HG03442 (cell line): ENCODE data around the gene VEPH1.

Experiments
- ATAC-seq: cut with Tn5 transposase; IDR thresholded peaks from one replicate; pipeline ENCODE4 v1.9.1; 2021; ENCODE audit warnings: mild to moderate bottlenecking, moderate library complexity; ENCODE audit not compliant: unreplicated experiment

The VEPH1 gene

GRCh38 chr3:157438194-157438730 is 65.0 kb downstream of the VEPH1 start:
- ATAC-seq: no peak

GRCh38 chr3:157436583-157437291 is 66.5 kb downstream of the VEPH1 start, which contains the start of gene PTX3:
TSS of gene PTX3 (plus strand) at chr3:157436850. CDS start at chr3:157436934, 84 bp downstream.
- no peak for ATAC-seq

GRCh38 chr3:157429708-157430107 is 73.5 kb downstream of the VEPH1 start:
- ATAC-seq: no peak

GRCh38 chr3:157428853-157429252 is 74.4 kb downstream of the VEPH1 start:
- no peak for ATAC-seq

- no peak for ATAC-seq
These were observed 75.3 kb downstream of the VEPH1 start for GRCh38 chr3:157427901-157428300.

GRCh38 chr3:157423337-157423736 is 79.9 kb downstream of the VEPH1 start:
- ATAC-seq: no peak

GRCh38 chr3:157420606-157421130 is 82.5 kb downstream of the VEPH1 start:
- ATAC-seq: no peak

GRCh38 chr3:157418104-157418503 is 85.1 kb downstream of the VEPH1 start:
- no peak for ATAC-seq

- no peak for ATAC-seq
These were observed 86.0 kb downstream of the VEPH1 start for GRCh38 chr3:157417247-157417646.

- no peak for ATAC-seq
These were observed 86.7 kb downstream of the VEPH1 start for GRCh38 chr3:157416347-157417087.

GRCh38 chr3:157414861-157415260 is 88.4 kb downstream of the VEPH1 start:
- ATAC-seq: no peak

GRCh38 chr3:157412323-157412855 is 90.8 kb downstream of the VEPH1 start:
- no peak for ATAC-seq

- ATAC-seq: no peak
These were observed 92.3 kb downstream of the VEPH1 start for GRCh38 chr3:157410945-157411344.

GRCh38 chr3:157409516-157409915 is 93.7 kb downstream of the VEPH1 start:
- no peak for ATAC-seq

- ATAC-seq: no peak
These were observed 94.6 kb downstream of the VEPH1 start for GRCh38 chr3:157408499-157409149.

GRCh38 chr3:157407769-157408168 is 95.4 kb downstream of the VEPH1 start:
- no peak for ATAC-seq

GRCh38 chr3:157406394-157406793 is 96.8 kb downstream of the VEPH1 start:
- no peak for ATAC-seq

- ATAC-seq: no peak
These were observed 97.8 kb downstream of the VEPH1 start for GRCh38 chr3:157405457-157405856.

- ATAC-seq: no peak
These were observed 98.8 kb downstream of the VEPH1 start for GRCh38 chr3:157404381-157404780.

- no peak for ATAC-seq
These were observed 104.6 kb downstream of the VEPH1 start for GRCh38 chr3:157398598-157398997.

- ATAC-seq: no peak
These were observed 108.8 kb downstream of the VEPH1 start for GRCh38 chr3:157394411-157394810.
